ENCODE data around the gene PIGT. TPM values are rescaled to one million over a fixed set of nuclear protein-coding genes. Genes with fewer than 3 reads are reported as not detected.

PIGT gene
- total RNA-seq, 2 donors from 2014 or later, result 83.3 to 90.1 TPM

DNA sequence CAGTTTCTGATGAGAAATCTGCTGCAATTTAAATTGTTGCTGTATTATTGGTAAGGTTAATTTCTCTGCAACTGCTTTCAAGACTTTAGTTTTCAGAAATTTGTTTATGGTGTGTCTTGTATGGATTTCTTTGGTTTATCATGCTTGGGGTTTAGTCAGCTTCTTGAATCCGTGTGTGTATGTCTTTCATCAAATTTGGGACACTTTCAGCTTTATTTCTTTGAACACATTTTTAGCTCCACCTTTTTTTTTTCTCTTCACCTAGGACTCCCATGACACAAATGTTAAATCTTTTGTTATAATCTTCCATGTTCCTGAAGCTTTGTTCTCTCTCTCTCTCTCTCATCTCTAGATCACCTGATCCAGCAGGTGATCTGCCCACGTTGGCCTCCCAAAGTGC, 24.4 kb upstream of the PIGT start:
- Mint-ChIP-seq H3K27ac (no peak overlapping the region), H3K27me3 (ENCODE audit: insufficient read depth) (peaks cover 22% of the 10 kb centered on the region), H3K4me3 (no peak overlapping the region), H3K4me1 (no peaks in the 10 kb centered on the region), H3K36me3 (ENCODE audit: low read depth) (no peaks in the 10 kb centered on the region), H3K9me3 (no peaks in the 10 kb centered on the region)
- no peaks in the 10 kb centered on the region for H3K27me3 ChIP-seq (ENCODE audit: control insufficient read depth, insufficient read depth, low read length, poor library complexity, severe bottlenecking)
- H3K9me3 ChIP-seq (ENCODE audit: control insufficient read depth, low read length), result no peaks in the 10 kb centered on the region
- 74 to 100% methylated on average over 1 to 2 of the region's 2 CpGs for WGBS, 2 experiments (ENCODE audit: insufficient coverage in 1 of 2, insufficient read length in 1 of 2)
- DNase-seq, result no peak
- no peak overlapping the region for H3K4me3 ChIP-seq (ENCODE audit: low read length)
- peaks cover 6% of the 10 kb centered on the region for H3K36me3 ChIP-seq (ENCODE audit: control insufficient read depth, insufficient read depth, low read length)
- no peaks in the 10 kb centered on the region for H3K4me1 ChIP-seq (ENCODE audit: control insufficient read depth, insufficient read depth, low read length)
- no peak overlapping the region for H3K9ac ChIP-seq (ENCODE audit: extremely low read depth, low read length, poor library complexity, severe bottlenecking)
- TF ChIP-seq CTCF (conservative IDR thresholded peaks at IDR 0.05), result no peak
- H3K27ac ChIP-seq (ENCODE audit: low read depth, low read length), result no peak overlapping the region

GRCh38 chr20:45392733-45393132, 23.2 kb upstream of the PIGT start:
- no peak for DNase-seq
- Mint-ChIP-seq H3K9me3 (no peaks in the 10 kb centered on the region), H3K27ac (no peak overlapping the region), H3K27me3 (ENCODE audit: insufficient read depth) (peaks cover 18% of the 10 kb centered on the region), H3K4me1 (no peaks in the 10 kb centered on the region), H3K36me3 (ENCODE audit: low read depth) (no peaks in the 10 kb centered on the region), H3K4me3 (no peak overlapping the region)
- Histone ChIP-seq H3K27me3 (ENCODE audit: control insufficient read depth, insufficient read depth, low read length, poor library complexity, severe bottlenecking) (no peaks in the 10 kb centered on the region), H3K27ac (ENCODE audit: low read depth, low read length) (no peak overlapping the region), H3K4me3 (ENCODE audit: low read length) (no peak overlapping the region), H3K4me1 (ENCODE audit: control insufficient read depth, insufficient read depth, low read length) (no peaks in the 10 kb centered on the region), H3K9me3 (ENCODE audit: control insufficient read depth, low read length) (peaks cover 7% of the 10 kb centered on the region), H3K9ac (ENCODE audit: extremely low read depth, low read length, poor library complexity, severe bottlenecking) (no peak overlapping the region), H3K36me3 (ENCODE audit: control insufficient read depth, insufficient read depth, low read length) (no peaks in the 10 kb centered on the region)
- peak; percentile 32 for TF ChIP-seq CTCF (conservative IDR thresholded peaks at IDR 0.05)
- WGBS, 2 experiments (ENCODE audit: insufficient coverage in 1 of 2, insufficient read length in 1 of 2), result 91 to 100% methylated on average over 1 to 3 of the region's 3 CpGs

GRCh38 chr20:45394221-45395113, 21.5 kb upstream of the PIGT start:
- Mint-ChIP-seq H3K9me3 (peaks cover 9% of the 10 kb centered on the region), H3K27ac (no peak overlapping the region)

More at GRCh38 chr20:45394221-45395113, 21.5 kb upstream of the PIGT start:
- no peak overlapping the region for H3K4me3 ChIP-seq (ENCODE audit: low read length)
- H3K4me1 ChIP-seq (ENCODE audit: control insufficient read depth, insufficient read depth, low read length), result no peaks in the 10 kb centered on the region
- no peak for TF ChIP-seq CTCF (conservative IDR thresholded peaks at IDR 0.05)
- no peaks in the 10 kb centered on the region for H3K36me3 Mint-ChIP-seq (ENCODE audit: low read depth)
- H3K27me3 ChIP-seq (ENCODE audit: control insufficient read depth, insufficient read depth, low read length, poor library complexity, severe bottlenecking), result no peaks in the 10 kb centered on the region
- H3K4me3 Mint-ChIP-seq, result no peak overlapping the region
- no peaks in the 10 kb centered on the region for H3K36me3 ChIP-seq (ENCODE audit: control insufficient read depth, insufficient read depth, low read length)
- no peak overlapping the region for H3K9ac ChIP-seq (ENCODE audit: extremely low read depth, low read length, poor library complexity, severe bottlenecking)
- H3K4me1 Mint-ChIP-seq, result no peaks in the 10 kb centered on the region
- WGBS, 2 experiments (ENCODE audit: insufficient coverage in 1 of 2, insufficient read length in 1 of 2), result 87 to 92% methylated on average over 20 to 21 of the region's 21 CpGs
- no peak overlapping the region for H3K27ac ChIP-seq (ENCODE audit: low read depth, low read length)
- peaks cover 14% of the 10 kb centered on the region for H3K27me3 Mint-ChIP-seq (ENCODE audit: insufficient read depth)
- DNase-seq, result no peak
- H3K9me3 ChIP-seq (ENCODE audit: control insufficient read depth, low read length), result peaks cover 17% of the 10 kb centered on the region

Measured in endodermal cell (in vitro differentiated cells).